NB4 (cell line): ENCODE results near the gene CREB5.

Experiments
- POLR2A ChIP-seq: IDR thresholded peaks from 2 replicates; pipeline ENCODE4 v1.6.1; 2011; ENCODE audit warnings: mild to moderate bottlenecking; ENCODE audit not compliant: insufficient read length; ENCODE audit errors: extremely low read depth
- TF ChIP-seq, protein P1 (sequence below): IDR thresholded peaks from one replicate; pipeline ENCODE4 v1.5.1; 2012; ENCODE audit warnings: low read depth, low read length

DNA sequence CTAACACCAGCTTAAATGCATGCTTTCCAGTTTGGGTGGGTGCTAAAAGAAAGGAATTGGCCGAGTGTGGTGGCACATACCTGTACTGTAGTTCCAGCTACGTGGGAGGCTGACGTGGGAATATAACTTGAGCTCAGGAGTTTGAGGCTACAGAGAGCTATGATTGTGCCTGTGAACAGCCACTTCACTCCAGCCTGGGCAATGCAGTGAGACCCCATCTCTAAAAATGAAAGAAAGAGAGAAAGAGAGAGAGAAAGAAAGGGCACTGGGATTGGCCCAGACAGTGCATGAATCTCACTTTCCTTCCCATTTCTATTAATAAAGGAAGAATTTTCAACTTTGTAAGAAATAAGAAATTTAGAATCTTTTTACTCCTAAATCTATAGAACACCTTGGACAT, 265.4 kb downstream of the CREB5 start:
- TF ChIP-seq, protein P1, sequence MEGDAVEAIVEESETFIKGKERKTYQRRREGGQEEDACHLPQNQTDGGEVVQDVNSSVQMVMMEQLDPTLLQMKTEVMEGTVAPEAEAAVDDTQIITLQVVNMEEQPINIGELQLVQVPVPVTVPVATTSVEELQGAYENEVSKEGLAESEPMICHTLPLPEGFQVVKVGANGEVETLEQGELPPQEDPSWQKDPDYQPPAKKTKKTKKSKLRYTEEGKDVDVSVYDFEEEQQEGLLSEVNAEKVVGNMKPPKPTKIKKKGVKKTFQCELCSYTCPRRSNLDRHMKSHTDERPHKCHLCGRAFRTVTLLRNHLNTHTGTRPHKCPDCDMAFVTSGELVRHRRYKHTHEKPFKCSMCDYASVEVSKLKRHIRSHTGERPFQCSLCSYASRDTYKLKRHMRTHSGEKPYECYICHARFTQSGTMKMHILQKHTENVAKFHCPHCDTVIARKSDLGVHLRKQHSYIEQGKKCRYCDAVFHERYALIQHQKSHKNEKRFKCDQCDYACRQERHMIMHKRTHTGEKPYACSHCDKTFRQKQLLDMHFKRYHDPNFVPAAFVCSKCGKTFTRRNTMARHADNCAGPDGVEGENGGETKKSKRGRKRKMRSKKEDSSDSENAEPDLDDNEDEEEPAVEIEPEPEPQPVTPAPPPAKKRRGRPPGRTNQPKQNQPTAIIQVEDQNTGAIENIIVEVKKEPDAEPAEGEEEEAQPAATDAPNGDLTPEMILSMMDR = no peak
- TF ChIP-seq POLR2A = no peak
